HCT116 (cell line): ENCODE measurements around the gene FBXL5. TPM values are rescaled to one million over a fixed set of nuclear protein-coding genes. Genes with fewer than 3 reads are reported as not detected.
A peak's percentile ranks its signal among the peaks of the same experiment; 100 is the strongest.

Source experiments
- ATAC-seq: fragments of 200-7000 bp; cut with Tn5 transposase; 2 replicates; pipeline ENCODE4 v1.9.1; 2020; ENCODE audit warnings: mild to moderate bottlenecking, moderate library complexity
- Bru-seq: library from RNA; stranded (reverse); fragments of 400-500 nt; gene quantifications from one replicate; lab custom pipeline; 2021; lab: Mats Ljungman, UMichigan
- BruChase-seq, 2 experiments: library from RNA; stranded (reverse); fragments of 400-500 nt; gene quantifications; one replicate each; lab custom pipeline; 2021; lab: Mats Ljungman, UMichigan
- BruUV-seq: library from RNA; stranded (reverse); fragments of 400-500 nt; replicated peaks from 2 replicates; lab custom pipeline; 2021; lab: Mats Ljungman, UMichigan
- CTCF ChIA-PET: fragments of 300-600 bp; sonication (Branson Sonifier 250); formaldehyde crosslinking; loops from one replicate; lab custom pipeline; 2021; ENCODE audit warnings: antibody characterized with exemption; lab: Charles Lee
- POLR2A ChIA-PET: fragments of 300-600, 350-600 bp; sonication (Branson Sonifier 250); formaldehyde crosslinking; loops from one replicate; lab custom pipeline; 2021; ENCODE audit warnings: antibody characterized with exemption; lab: Charles Lee
- RAD21 ChIA-PET, 2 experiments: fragments of 300-600 bp; sonication (Branson Sonifier 250); formaldehyde crosslinking; loops; one replicate each; lab custom pipeline; 2023; ENCODE audit warnings: low total read pairs in 2 of 2; ENCODE audit not compliant: uncharacterized antibody in 2 of 2, unreplicated experiment in 2 of 2, low non-redundant PET in 1 of 2; lab: Charles Lee
- DNase-seq: peaks from one replicate; pipeline ENCODE4 v3.0.0-alpha.2; 2010; ENCODE audit warnings: low read depth, low spot score
- H2AFZ ChIP-seq: fragments of 200-600 bp; shearing (Covaris generic), sonication (generic); 2 replicates; pipeline ENCODE4 v1.6.1; 2017; ENCODE audit warnings: low read depth, mixed run types, mixed read lengths, antibody characterized with exemption, low read length; ENCODE audit not compliant: poor library complexity, severe bottlenecking
- H3K27ac ChIP-seq: 2 replicates; pipeline ENCODE4 v1.5.1; 2012; ENCODE audit warnings: low read depth, low read length
- H3K27me3 ChIP-seq: fragments of 200-600 bp; sonication (generic); 2 replicates; pipeline ENCODE4 v1.6.1; 2016; ENCODE audit warnings: mixed run types, low read length, mixed read lengths; ENCODE audit not compliant: insufficient read depth
- H3K36me3 ChIP-seq, 2 experiments: fragments of 200-500 bp in 1 of 2; fragments of 200-600 bp in 1 of 2; sonication (Bioruptor generic) in 1 of 2; sonication (generic) in 1 of 2; 2 replicates each; pipeline versions ENCODE4 v1.5.1 to v1.6.1; 2014 to 2016; ENCODE audit warnings: low read length in 2 of 2, inconsistent platforms in 1 of 2, mixed read lengths in 1 of 2, mixed run types in 1 of 2; ENCODE audit not compliant: insufficient read depth in 2 of 2, control insufficient read depth in 1 of 2
- H3K4me1 ChIP-seq, 2 experiments: fragments of 200-600 bp in 1 of 2; sonication (generic) in 1 of 2; 2 replicates each; pipeline versions ENCODE4 v1.5.1 to v1.6.1; 2012 to 2017; ENCODE audit warnings: low read length in 2 of 2, inconsistent platforms in 1 of 2, mild to moderate bottlenecking in 1 of 2, mixed read lengths in 1 of 2, mixed run types in 1 of 2, moderate library complexity in 1 of 2; ENCODE audit not compliant: insufficient read depth in 2 of 2, control insufficient read depth in 1 of 2
- H3K4me2 ChIP-seq: fragments of 200-600 bp; sonication (generic); 2 replicates; pipeline ENCODE4 v1.6.1; 2017; ENCODE audit warnings: mixed run types, low read length, mixed read lengths
- H3K4me3 ChIP-seq, 2 experiments: fragments of 200-600 bp in 1 of 2; sonication (generic) in 1 of 2; replicated peaks in 1 of 2; 2 replicates each; pipeline ENCODE4 v1.5.1; 2011 to 2016; ENCODE audit warnings: low read length in 2 of 2, control low read depth in 1 of 2, low read depth in 1 of 2, mild to moderate bottlenecking in 1 of 2, mixed read lengths in 1 of 2, mixed run types in 1 of 2
- H3K79me2 ChIP-seq: fragments of 200-600 bp; sonication (generic); 2 replicates; pipeline ENCODE4 v1.6.1; 2017; ENCODE audit warnings: mild to moderate bottlenecking, mixed run types, low read length, moderate library complexity, mixed read lengths; ENCODE audit not compliant: insufficient read depth
- H3K9ac ChIP-seq: fragments of 200-600 bp; sonication (generic); 2 replicates; pipeline ENCODE4 v1.6.1; 2016; ENCODE audit warnings: low read length, mixed read lengths
- H3K9me2 ChIP-seq: fragments of 200-600 bp; sonication (generic), shearing (Covaris generic); 2 replicates; pipeline ENCODE4 v1.6.1; 2017; ENCODE audit warnings: mixed run types, mild to moderate bottlenecking, moderate library complexity; ENCODE audit not compliant: insufficient read depth
- H3K9me3 ChIP-seq, 2 experiments: fragments of 200-500 bp in 1 of 2; fragments of 200-600 bp in 1 of 2; sonication (Bioruptor generic) in 1 of 2; sonication (generic) in 1 of 2; 2 replicates each; pipeline ENCODE4 v1.6.1; 2014 to 2017; ENCODE audit warnings: low read length in 2 of 2, mixed read lengths in 2 of 2, inconsistent platforms in 1 of 2, low read depth in 1 of 2, mild to moderate bottlenecking in 1 of 2, mixed run types in 1 of 2, moderate library complexity in 1 of 2; ENCODE audit not compliant: control insufficient read depth in 1 of 2, insufficient read depth in 1 of 2
- H4K20me1 ChIP-seq: fragments of 200-600 bp; sonication (generic), shearing (Covaris generic); 2 replicates; pipeline ENCODE4 v1.6.1; 2017; ENCODE audit warnings: mixed run types, mild to moderate bottlenecking, moderate library complexity; ENCODE audit not compliant: insufficient read depth
- EGR1 ChIP-seq: IDR thresholded peaks from 2 replicates; pipeline ENCODE4 v1.6.1; 2012; ENCODE audit warnings: low read depth
- EZH2phosphoT487 ChIP-seq: fragments of 200-600 bp; IDR thresholded peaks from 2 replicates; pipeline ENCODE4 v1.6.1; 2018; ENCODE audit warnings: antibody characterized with exemption, borderline replicate concordance
- POLR2A ChIP-seq: IDR thresholded peaks from 2 replicates; pipeline ENCODE4 v1.7.0; 2011; ENCODE audit warnings: borderline replicate concordance; ENCODE audit not compliant: insufficient read depth, insufficient read length; ENCODE audit errors: extremely low read depth
- POLR2AphosphoS5 ChIP-seq: IDR thresholded peaks from 2 replicates; pipeline ENCODE4 v1.6.1; 2011; ENCODE audit warnings: mild to moderate bottlenecking, low read depth, low read length, moderate library complexity
- SIN3A ChIP-seq: IDR thresholded peaks from 2 replicates; pipeline ENCODE4 v1.6.1; 2012; ENCODE audit warnings: low read depth
- SP1 ChIP-seq: IDR thresholded peaks from 2 replicates; pipeline ENCODE4 v1.6.1; 2012; ENCODE audit warnings: low read depth
- SRF ChIP-seq: IDR thresholded peaks from 2 replicates; pipeline ENCODE4 v1.6.1; 2012; ENCODE audit warnings: low read depth
- YY1 ChIP-seq: IDR thresholded peaks from 2 replicates; pipeline ENCODE4 v1.6.1; 2011; ENCODE audit warnings: low read length, low read depth, moderate library complexity, mild to moderate bottlenecking; ENCODE audit not compliant: insufficient replicate concordance; ENCODE audit errors: extremely low read depth
- ZFX ChIP-seq: fragments of 450-650 bp; IDR thresholded peaks from 2 replicates; pipeline ENCODE4 v1.6.1; 2017
- intact Hi-C: fragments of 100-400 bp; cut with micrococcal nuclease; formaldehyde crosslinking; loops from 2 replicates; pipeline ENCODE4 v1.10.0; 2022
- long read RNA-seq: library from polyadenylated mRNA; unstranded; transcript quantifications from one replicate; pipeline ENCODE4 v2.0.0, GENCODE V29; 2021; ENCODE audit not compliant: unreplicated experiment
- polyA plus RNA-seq: library from polyadenylated mRNA; unstranded; fragments of >200 nt; gene quantifications from 2 replicates; pipeline ENCODE4 v1.2.1, GENCODE V29; 2012; ENCODE audit warnings: missing spikeins
- total RNA-seq: library from RNA; stranded (reverse); gene quantifications from one replicate; pipeline ENCODE4 v1.2.1, GENCODE V29; 2021; ENCODE audit not compliant: unreplicated experiment
- TF ChIP-seq, protein P1 (sequence below): IDR thresholded peaks from 2 replicates; pipeline ENCODE4 v1.6.1; 2011; ENCODE audit warnings: mild to moderate bottlenecking, low read length, moderate library complexity; ENCODE audit not compliant: insufficient replicate concordance; ENCODE audit errors: extremely low read depth
- TF ChIP-seq, protein P2 (sequence below): IDR thresholded peaks from 2 replicates; pipeline ENCODE4 v1.6.1; 2012
- TF ChIP-seq, protein P3 (sequence below): IDR thresholded peaks from 2 replicates; pipeline ENCODE4 v1.6.1; 2012

Gene FBXL5, protein sequence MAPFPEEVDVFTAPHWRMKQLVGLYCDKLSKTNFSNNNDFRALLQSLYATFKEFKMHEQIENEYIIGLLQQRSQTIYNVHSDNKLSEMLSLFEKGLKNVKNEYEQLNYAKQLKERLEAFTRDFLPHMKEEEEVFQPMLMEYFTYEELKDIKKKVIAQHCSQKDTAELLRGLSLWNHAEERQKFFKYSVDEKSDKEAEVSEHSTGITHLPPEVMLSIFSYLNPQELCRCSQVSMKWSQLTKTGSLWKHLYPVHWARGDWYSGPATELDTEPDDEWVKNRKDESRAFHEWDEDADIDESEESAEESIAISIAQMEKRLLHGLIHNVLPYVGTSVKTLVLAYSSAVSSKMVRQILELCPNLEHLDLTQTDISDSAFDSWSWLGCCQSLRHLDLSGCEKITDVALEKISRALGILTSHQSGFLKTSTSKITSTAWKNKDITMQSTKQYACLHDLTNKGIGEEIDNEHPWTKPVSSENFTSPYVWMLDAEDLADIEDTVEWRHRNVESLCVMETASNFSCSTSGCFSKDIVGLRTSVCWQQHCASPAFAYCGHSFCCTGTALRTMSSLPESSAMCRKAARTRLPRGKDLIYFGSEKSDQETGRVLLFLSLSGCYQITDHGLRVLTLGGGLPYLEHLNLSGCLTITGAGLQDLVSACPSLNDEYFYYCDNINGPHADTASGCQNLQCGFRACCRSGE
- total RNA-seq (20.6 TPM), Bru-seq, nascent RNA (percentile 83 among the genes with signal in this experiment), BruChase-seq, experiment 1, labeled RNA remaining after a 6-hour chase (percentile 79 among the genes with signal in this experiment), BruChase-seq, experiment 2, labeled RNA remaining after a 2-hour chase (percentile 84 among the genes with signal in this experiment)
- polyA plus RNA-seq = 10.6 and 12.9 TPM in 2 replicates
- long read RNA-seq, transcript FBXL5-202 (11 exons, 2,837 nt) = minor isoform, 8 of 94 reads
- long read RNA-seq, transcript FBXL5-201 (11 exons, 3,385 nt) = major isoform, 62 of 94 reads
- long read RNA-seq, partial matches to known transcripts = 1 of 94 reads
- long read RNA-seq, other reads (novel, unspliced or antisense) = 21 of 94 reads

DNA sequence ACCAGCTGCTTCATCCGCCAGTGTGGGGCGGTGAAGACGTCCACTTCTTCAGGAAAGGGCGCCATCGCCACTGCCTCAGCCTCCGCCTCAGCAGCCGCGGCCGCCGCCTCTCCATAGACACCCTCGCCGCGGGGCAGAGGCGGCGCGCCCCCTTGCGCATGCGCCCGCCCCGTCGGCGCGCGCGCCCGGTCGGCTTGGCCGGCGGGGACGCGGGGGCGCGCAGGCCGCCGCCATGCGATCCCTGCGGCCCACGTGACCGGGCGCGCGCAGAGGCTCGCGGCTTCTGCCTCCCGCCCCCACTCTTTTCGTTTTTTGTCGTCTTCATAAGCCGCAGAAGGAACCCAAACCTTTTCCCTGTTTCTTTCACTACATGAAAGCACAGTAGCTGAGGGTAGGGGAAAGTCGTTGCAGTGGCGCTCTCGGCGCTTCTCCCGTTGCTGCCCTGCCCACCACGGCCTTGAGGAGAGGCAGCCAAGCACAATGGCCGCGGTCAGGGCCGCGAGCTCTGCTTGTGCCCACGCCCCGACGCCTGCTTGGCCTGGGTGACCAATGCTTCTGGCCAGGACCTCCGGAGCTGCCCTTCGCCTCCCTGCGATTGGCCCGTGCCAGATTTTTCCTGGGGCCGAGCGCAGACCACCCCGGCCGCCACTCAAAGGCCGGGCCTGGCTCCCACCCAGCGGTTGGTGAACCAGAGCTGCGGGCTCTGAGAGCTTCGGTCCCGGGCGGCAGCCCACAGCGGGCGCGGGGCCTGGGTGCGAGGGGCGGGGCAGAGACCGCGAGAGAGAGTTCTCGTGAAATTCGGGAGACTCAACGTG is at the start of gene FBXL5:
TSS of gene FBXL5 (minus strand) at position 135 of the 815 bp plus-strand sequence. CDS start at position 65, 70 bp downstream.
- TF ChIP-seq, protein P1, sequence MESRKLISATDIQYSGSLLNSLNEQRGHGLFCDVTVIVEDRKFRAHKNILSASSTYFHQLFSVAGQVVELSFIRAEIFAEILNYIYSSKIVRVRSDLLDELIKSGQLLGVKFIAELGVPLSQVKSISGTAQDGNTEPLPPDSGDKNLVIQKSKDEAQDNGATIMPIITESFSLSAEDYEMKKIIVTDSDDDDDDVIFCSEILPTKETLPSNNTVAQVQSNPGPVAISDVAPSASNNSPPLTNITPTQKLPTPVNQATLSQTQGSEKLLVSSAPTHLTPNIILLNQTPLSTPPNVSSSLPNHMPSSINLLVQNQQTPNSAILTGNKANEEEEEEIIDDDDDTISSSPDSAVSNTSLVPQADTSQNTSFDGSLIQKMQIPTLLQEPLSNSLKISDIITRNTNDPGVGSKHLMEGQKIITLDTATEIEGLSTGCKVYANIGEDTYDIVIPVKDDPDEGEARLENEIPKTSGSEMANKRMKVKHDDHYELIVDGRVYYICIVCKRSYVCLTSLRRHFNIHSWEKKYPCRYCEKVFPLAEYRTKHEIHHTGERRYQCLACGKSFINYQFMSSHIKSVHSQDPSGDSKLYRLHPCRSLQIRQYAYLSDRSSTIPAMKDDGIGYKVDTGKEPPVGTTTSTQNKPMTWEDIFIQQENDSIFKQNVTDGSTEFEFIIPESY = peak; percentile 18
- TF ChIP-seq, protein P2, sequence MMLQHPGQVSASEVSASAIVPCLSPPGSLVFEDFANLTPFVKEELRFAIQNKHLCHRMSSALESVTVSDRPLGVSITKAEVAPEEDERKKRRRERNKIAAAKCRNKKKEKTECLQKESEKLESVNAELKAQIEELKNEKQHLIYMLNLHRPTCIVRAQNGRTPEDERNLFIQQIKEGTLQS = no peak
- no peak for TF ChIP-seq SP1
- peak; percentile 36 for TF ChIP-seq YY1
- TF ChIP-seq POLR2A = peak; percentile 58
- TF ChIP-seq SRF = no peak
- TF ChIP-seq POLR2AphosphoS5 = peak; percentile 86
- peak; percentile 15; the same call in 1 of the 2 replicates for TF ChIP-seq EGR1
- TF ChIP-seq ZFX = peak; percentile 83
- TF ChIP-seq SIN3A = peak; percentile 61
- no peak for TF ChIP-seq EZH2phosphoT487
- TF ChIP-seq, protein P3, sequence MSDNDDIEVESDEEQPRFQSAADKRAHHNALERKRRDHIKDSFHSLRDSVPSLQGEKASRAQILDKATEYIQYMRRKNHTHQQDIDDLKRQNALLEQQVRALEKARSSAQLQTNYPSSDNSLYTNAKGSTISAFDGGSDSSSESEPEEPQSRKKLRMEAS = peak; percentile 75
- Histone ChIP-seq H3K79me2 (peaks cover 41% of the 10 kb centered on the region), H3K4me2 (peak within 1 kb of the TSS; percentile 84), H2AFZ (no peak within 1 kb of the TSS), H3K9ac (peak within 1 kb of the TSS; percentile 77), H3K4me1 (peaks cover 4 to 18% of the 10 kb centered on the region in 2 experiments), H3K4me3 (peak within 1 kb of the TSS; percentile 76 to 79), H3K36me3 (no peaks in the 10 kb centered on the region), H3K9me2 (no peaks in the 10 kb centered on the region), H3K27me3 (no peaks in the 10 kb centered on the region), H3K27ac (peak within 1 kb of the TSS; percentile 79), H3K9me3 (no peaks in the 10 kb centered on the region), H4K20me1 (no peaks in the 10 kb centered on the region)
- DNase-seq = no peak
- CTCF ChIA-PET = no interaction called here
- RAD21 ChIA-PET = no interaction called here
- ATAC-seq = peak; percentile 83
- BruUV-seq = TSS peak; percentile 87
- intact Hi-C loops = no loop called here
- POLR2A ChIA-PET = no interaction called here
